Liver (tissue), 9 donors: Measurements from ENCODE around the gene CAV2. TPM values are rescaled to one million over a fixed set of nuclear protein-coding genes. Genes with fewer than 3 reads are reported as not detected.

ENCODE experiments used
- DNase-seq: peaks from one replicate; pipeline ENCODE4 v3.0.0-alpha.2; 2017; ENCODE audit warnings: low spot score
- H3K27ac ChIP-seq, 2 donors: one replicate each; pipeline ENCODE4 v1.7.0; 2013; ENCODE audit warnings: inconsistent platforms in 2 of 2, low read length in 2 of 2, control low read depth in 1 of 2, low read depth in 1 of 2, mild to moderate bottlenecking in 1 of 2
- H3K27me3 ChIP-seq, 4 donors: one replicate each; pipeline versions ENCODE4 v1.6.1 to v1.7.0; 2013; ENCODE audit warnings: low read length in 3 of 4, inconsistent platforms in 1 of 4, mild to moderate bottlenecking in 1 of 4, moderate library complexity in 1 of 4; ENCODE audit not compliant: control insufficient read depth in 4 of 4, insufficient read depth in 4 of 4
- H3K36me3 ChIP-seq, 4 donors: one replicate each; pipeline versions ENCODE4 v1.6.1 to v1.7.0; 2013; ENCODE audit warnings: low read length in 3 of 4, mild to moderate bottlenecking in 3 of 4, low read depth in 1 of 4, moderate library complexity in 1 of 4; ENCODE audit not compliant: control insufficient read depth in 4 of 4, insufficient read depth in 3 of 4
- H3K4me1 ChIP-seq, 4 donors: one replicate each; pipeline versions ENCODE4 v1.6.1 to v1.7.0; 2013; ENCODE audit warnings: low read length in 3 of 4, mild to moderate bottlenecking in 3 of 4, moderate library complexity in 1 of 4; ENCODE audit not compliant: control insufficient read depth in 4 of 4, insufficient read depth in 4 of 4
- H3K4me3 ChIP-seq, 3 donors: one replicate each; pipeline versions ENCODE4 v1.6.1 to v1.7.0; 2013; ENCODE audit warnings: low read length in 3 of 3, control low read depth in 1 of 3, low read depth in 1 of 3, mild to moderate bottlenecking in 1 of 3
- H3K9ac ChIP-seq, 2 donors: one replicate each; pipeline ENCODE4 v1.7.0; 2013; ENCODE audit warnings: low read length in 2 of 2, mild to moderate bottlenecking in 2 of 2, moderate library complexity in 2 of 2, control low read depth in 1 of 2, low read depth in 1 of 2
- H3K9me3 ChIP-seq, 4 donors: one replicate each; pipeline versions ENCODE4 v1.6.1 to v1.7.0; 2013; ENCODE audit warnings: low read length in 3 of 4; ENCODE audit not compliant: control insufficient read depth in 4 of 4
- FOXA1 ChIP-seq: IDR thresholded peaks from 2 replicates; pipeline ENCODE4 v1.6.1; 2016; ENCODE audit warnings: antibody characterized with exemption
- GABPA ChIP-seq, 2 donors: IDR thresholded peaks in 1 of 2; conservative IDR thresholded peaks in 1 of 2; 2 replicates each; pipeline ENCODE4 v1.6.1; 2016; ENCODE audit warnings: antibody characterized with exemption in 2 of 2, mild to moderate bottlenecking in 1 of 2, moderate library complexity in 1 of 2
- HNF4A ChIP-seq, 2 donors: conservative IDR thresholded peaks; 2 replicates each; pipeline ENCODE4 v1.6.1; 2016; ENCODE audit warnings: antibody characterized with exemption in 2 of 2, mild to moderate bottlenecking in 2 of 2
- HNF4G ChIP-seq: IDR thresholded peaks from 2 replicates; pipeline ENCODE4 v1.6.1; 2016; ENCODE audit warnings: antibody characterized with exemption
- JUND ChIP-seq, 2 donors: IDR thresholded peaks; 2 replicates each; pipeline ENCODE4 v1.6.1; 2016; ENCODE audit warnings: antibody characterized with exemption in 2 of 2
- NR2F2 ChIP-seq: IDR thresholded peaks from 2 replicates; pipeline ENCODE4 v1.6.1; 2016; ENCODE audit warnings: antibody characterized with exemption
- RAD21 ChIP-seq, 2 donors: IDR thresholded peaks; 2 replicates each; pipeline ENCODE4 v1.6.1; 2016; ENCODE audit warnings: antibody characterized with exemption in 2 of 2, mild to moderate bottlenecking in 2 of 2
- RXRA ChIP-seq, 2 donors: IDR thresholded peaks; 2 replicates each; pipeline ENCODE4 v1.6.1; 2017 to 2018; ENCODE audit warnings: antibody characterized with exemption in 2 of 2, mild to moderate bottlenecking in 1 of 2
- YY1 ChIP-seq: IDR thresholded peaks from 2 replicates; pipeline ENCODE4 v1.6.1; 2016; ENCODE audit warnings: antibody characterized with exemption, mild to moderate bottlenecking
- WGBS: extraction: QIAGEN DNeasy Blood & Tissue Kit; methylation state at CpG from one replicate; pipeline ENCODE4 v1.1.7; 2013; 5-methylcytosine and 5-hydroxymethylcytosine counted together
- polyA plus RNA-seq, 2 donors: library from polyadenylated mRNA; stranded (reverse) in 1 of 2; unstranded in 1 of 2; fragments of 200-250 nt in 1 of 2; fragments of >200 nt in 1 of 2; fragmentation: Nextera tagmentation in 1 of 2; extraction: Ambion mirVana in 1 of 2; gene quantifications; one replicate each; pipeline versions ENCODE4 v1.2.1 to v1.2.3, GENCODE V29; 2013 to 2015
- total RNA-seq, 2 donors: library from RNA; depleted of rRNA; stranded (reverse); fragments of >200 nt; gene quantifications; one replicate each; pipeline ENCODE4 v1.2.3, GENCODE V29; 2014
- TF ChIP-seq, protein P1 (sequence below): IDR thresholded peaks from 2 replicates; pipeline ENCODE4 v1.6.1; 2016; ENCODE audit warnings: antibody characterized with exemption, mild to moderate bottlenecking
- TF ChIP-seq, protein P2 (sequence below): IDR thresholded peaks from 2 replicates; pipeline ENCODE4 v1.6.1; 2016; ENCODE audit warnings: antibody characterized with exemption
- TF ChIP-seq, protein P3 (sequence below): IDR thresholded peaks from 2 replicates; pipeline ENCODE4 v1.6.1; 2016; ENCODE audit warnings: antibody characterized with exemption
- TF ChIP-seq, protein P4 (sequence below): IDR thresholded peaks from 2 replicates; pipeline ENCODE4 v1.6.1; 2016; ENCODE audit warnings: antibody characterized with exemption
- TF ChIP-seq, protein P5 (sequence below): fragments of 150-350 bp; IDR thresholded peaks from 2 replicates; pipeline ENCODE4 v1.5.1; 2017; ENCODE audit warnings: improper control_type of control experiment, low read depth, low read length; ENCODE audit not compliant: missing input control
- donor health status: healthy.
- donor health status: healthy.
- donor health status: healthy.
- donor health status: healthy.
- donor health status: healthy.

The CAV2 gene
- total and polyA plus RNA-seq, 4 donors: 6.8 to 29.7 (median 19.9) TPM

DNA sequence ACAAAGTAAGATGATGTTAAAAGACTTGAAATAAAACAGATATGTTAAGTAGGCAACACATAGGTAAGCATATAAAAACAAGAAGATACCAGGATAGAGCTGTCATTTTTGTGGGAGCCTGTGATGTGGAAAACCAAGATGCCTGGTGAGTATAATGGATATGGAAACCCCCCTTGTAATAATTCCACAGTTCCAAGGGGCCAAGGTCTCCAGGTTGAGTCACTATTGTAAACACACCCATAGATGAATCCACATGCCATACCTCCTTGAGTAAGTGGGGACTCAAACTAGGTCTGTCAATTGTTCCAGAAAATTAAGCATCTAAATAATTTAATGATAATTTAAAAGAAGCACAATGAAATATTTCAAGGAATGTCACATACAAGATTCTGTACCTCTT lies 41.2 kb downstream of the CAV2 start (continued):
- TF ChIP-seq, protein P1, sequence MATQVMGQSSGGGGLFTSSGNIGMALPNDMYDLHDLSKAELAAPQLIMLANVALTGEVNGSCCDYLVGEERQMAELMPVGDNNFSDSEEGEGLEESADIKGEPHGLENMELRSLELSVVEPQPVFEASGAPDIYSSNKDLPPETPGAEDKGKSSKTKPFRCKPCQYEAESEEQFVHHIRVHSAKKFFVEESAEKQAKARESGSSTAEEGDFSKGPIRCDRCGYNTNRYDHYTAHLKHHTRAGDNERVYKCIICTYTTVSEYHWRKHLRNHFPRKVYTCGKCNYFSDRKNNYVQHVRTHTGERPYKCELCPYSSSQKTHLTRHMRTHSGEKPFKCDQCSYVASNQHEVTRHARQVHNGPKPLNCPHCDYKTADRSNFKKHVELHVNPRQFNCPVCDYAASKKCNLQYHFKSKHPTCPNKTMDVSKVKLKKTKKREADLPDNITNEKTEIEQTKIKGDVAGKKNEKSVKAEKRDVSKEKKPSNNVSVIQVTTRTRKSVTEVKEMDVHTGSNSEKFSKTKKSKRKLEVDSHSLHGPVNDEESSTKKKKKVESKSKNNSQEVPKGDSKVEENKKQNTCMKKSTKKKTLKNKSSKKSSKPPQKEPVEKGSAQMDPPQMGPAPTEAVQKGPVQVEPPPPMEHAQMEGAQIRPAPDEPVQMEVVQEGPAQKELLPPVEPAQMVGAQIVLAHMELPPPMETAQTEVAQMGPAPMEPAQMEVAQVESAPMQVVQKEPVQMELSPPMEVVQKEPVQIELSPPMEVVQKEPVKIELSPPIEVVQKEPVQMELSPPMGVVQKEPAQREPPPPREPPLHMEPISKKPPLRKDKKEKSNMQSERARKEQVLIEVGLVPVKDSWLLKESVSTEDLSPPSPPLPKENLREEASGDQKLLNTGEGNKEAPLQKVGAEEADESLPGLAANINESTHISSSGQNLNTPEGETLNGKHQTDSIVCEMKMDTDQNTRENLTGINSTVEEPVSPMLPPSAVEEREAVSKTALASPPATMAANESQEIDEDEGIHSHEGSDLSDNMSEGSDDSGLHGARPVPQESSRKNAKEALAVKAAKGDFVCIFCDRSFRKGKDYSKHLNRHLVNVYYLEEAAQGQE: no peak
- TF ChIP-seq, protein P2, sequence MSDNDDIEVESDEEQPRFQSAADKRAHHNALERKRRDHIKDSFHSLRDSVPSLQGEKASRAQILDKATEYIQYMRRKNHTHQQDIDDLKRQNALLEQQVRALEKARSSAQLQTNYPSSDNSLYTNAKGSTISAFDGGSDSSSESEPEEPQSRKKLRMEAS: no peak
- TF ChIP-seq JUND (IDR thresholded peaks at IDR 0.05) (no peak), GABPA (IDR thresholded peaks at IDR 0.05 in 1 of 2, conservative IDR thresholded peaks at IDR 0.05 in 1 of 2) (no peak), NR2F2 (no peak), RAD21 (IDR thresholded peaks at IDR 0.05) (no peak)

DNA sequence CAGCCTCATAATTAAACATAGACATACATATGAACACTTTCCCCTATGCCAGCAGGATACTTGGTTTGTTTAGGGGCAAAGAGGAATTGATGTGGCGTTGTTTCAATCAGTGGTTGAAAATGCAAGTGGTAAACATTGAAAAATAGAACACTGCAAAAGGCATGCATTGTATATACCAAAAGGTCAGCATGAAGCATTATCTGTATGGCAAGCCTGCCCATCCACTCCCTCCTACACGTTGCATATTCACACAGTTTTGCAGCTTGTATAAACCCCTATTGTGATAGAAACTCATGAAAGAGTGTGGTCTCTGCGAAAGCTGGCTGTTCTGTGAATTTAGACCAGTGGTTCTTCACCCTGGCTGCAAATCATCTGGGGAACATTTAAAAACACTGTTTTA lies 42.4 kb downstream of the CAV2 start:
- DNase-seq: no peak
- Histone ChIP-seq H3K9ac (no peak overlapping the region), H3K4me3 (no peak overlapping the region), H3K27ac (no peak overlapping the region), H3K36me3 (no peaks in the 10 kb centered on the region), H3K9me3 (no peaks in the 10 kb centered on the region), H3K4me1 (no peaks in the 10 kb centered on the region), H3K27me3 (no peaks in the 10 kb centered on the region)
- TF ChIP-seq, protein P3, sequence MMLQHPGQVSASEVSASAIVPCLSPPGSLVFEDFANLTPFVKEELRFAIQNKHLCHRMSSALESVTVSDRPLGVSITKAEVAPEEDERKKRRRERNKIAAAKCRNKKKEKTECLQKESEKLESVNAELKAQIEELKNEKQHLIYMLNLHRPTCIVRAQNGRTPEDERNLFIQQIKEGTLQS: no peak
- TF ChIP-seq, protein P2: no peak
- TF ChIP-seq, protein P4, sequence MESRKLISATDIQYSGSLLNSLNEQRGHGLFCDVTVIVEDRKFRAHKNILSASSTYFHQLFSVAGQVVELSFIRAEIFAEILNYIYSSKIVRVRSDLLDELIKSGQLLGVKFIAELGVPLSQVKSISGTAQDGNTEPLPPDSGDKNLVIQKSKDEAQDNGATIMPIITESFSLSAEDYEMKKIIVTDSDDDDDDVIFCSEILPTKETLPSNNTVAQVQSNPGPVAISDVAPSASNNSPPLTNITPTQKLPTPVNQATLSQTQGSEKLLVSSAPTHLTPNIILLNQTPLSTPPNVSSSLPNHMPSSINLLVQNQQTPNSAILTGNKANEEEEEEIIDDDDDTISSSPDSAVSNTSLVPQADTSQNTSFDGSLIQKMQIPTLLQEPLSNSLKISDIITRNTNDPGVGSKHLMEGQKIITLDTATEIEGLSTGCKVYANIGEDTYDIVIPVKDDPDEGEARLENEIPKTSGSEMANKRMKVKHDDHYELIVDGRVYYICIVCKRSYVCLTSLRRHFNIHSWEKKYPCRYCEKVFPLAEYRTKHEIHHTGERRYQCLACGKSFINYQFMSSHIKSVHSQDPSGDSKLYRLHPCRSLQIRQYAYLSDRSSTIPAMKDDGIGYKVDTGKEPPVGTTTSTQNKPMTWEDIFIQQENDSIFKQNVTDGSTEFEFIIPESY: no peak
- TF ChIP-seq YY1 (no peak), RXRA (IDR thresholded peaks at IDR 0.05) (no peak), HNF4A (conservative IDR thresholded peaks at IDR 0.05) (no peak)
- 81% methylated on average over 3 of the region's 3 CpGs for WGBS

DNA sequence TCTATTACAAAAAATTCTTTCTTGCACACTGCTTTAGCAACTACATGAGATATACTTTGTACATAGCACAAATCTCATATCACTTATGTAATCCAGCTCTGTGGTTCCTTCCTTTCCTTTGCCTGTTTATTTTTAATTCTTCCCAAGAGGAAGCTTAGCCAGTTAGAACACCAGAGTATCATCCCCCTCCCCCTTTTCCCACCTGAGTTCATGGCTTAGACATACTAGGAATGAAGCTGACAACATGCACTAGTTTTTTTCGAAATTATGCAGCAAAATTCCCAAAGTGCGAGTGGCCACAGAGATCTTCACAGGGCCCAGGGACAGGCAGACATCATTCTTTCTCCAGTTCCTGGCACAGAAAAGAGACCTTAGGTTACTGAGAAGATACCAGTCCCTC lies 43.1 kb downstream of the CAV2 start:
- Histone ChIP-seq H3K4me1 (no peaks in the 10 kb centered on the region), H3K4me3 (no peak overlapping the region), H3K27me3 (no peaks in the 10 kb centered on the region), H3K9me3 (no peaks in the 10 kb centered on the region), H3K9ac (no peak overlapping the region), H3K27ac (no peak overlapping the region), H3K36me3 (no peaks in the 10 kb centered on the region)
- 93% methylated on average over 2 of the region's 2 CpGs for WGBS
- TF ChIP-seq RXRA (IDR thresholded peaks at IDR 0.05) (no peak), GABPA (IDR thresholded peaks at IDR 0.05 in 1 of 2, conservative IDR thresholded peaks at IDR 0.05 in 1 of 2) (no peak), FOXA1 (no peak), HNF4A (conservative IDR thresholded peaks at IDR 0.05) (no peak), YY1 (no peak), HNF4G (no peak)
- TF ChIP-seq, protein P4: no peak
- TF ChIP-seq, protein P1: no peak
- TF ChIP-seq, protein P5, sequence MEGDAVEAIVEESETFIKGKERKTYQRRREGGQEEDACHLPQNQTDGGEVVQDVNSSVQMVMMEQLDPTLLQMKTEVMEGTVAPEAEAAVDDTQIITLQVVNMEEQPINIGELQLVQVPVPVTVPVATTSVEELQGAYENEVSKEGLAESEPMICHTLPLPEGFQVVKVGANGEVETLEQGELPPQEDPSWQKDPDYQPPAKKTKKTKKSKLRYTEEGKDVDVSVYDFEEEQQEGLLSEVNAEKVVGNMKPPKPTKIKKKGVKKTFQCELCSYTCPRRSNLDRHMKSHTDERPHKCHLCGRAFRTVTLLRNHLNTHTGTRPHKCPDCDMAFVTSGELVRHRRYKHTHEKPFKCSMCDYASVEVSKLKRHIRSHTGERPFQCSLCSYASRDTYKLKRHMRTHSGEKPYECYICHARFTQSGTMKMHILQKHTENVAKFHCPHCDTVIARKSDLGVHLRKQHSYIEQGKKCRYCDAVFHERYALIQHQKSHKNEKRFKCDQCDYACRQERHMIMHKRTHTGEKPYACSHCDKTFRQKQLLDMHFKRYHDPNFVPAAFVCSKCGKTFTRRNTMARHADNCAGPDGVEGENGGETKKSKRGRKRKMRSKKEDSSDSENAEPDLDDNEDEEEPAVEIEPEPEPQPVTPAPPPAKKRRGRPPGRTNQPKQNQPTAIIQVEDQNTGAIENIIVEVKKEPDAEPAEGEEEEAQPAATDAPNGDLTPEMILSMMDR: no peak
- DNase-seq: no peak
